ENCODE results near the gene RAI1.

RAI1 gene

GRCh38 chr17:17790637-17791464 lies 109.6 kb downstream of the RAI1 start:
- no peak for TF ChIP-seq FOXP2 (optimal IDR thresholded peaks at IDR 0.05; ENCODE audit: borderline replicate concordance, extremely low read depth, extremely low read length, insufficient read depth)
- no peak for TF ChIP-seq SIN3A (IDR thresholded peaks at IDR 0.05; ENCODE audit: borderline replicate concordance, insufficient read depth, low read length)
- TF ChIP-seq POLR2AphosphoS5 (IDR thresholded peaks at IDR 0.05; ENCODE audit: low read depth, low read length): no peak
- TF ChIP-seq REST (IDR thresholded peaks at IDR 0.05; ENCODE audit: insufficient read depth in 1 of 2, low read depth in 2 of 2, low read length in 2 of 2): no peak
- TF ChIP-seq TAF1 (IDR thresholded peaks at IDR 0.05; ENCODE audit: borderline replicate concordance, insufficient read depth, low read length): no peak

- TF ChIP-seq SIN3A (IDR thresholded peaks at IDR 0.05; ENCODE audit: borderline replicate concordance, insufficient read depth, low read length): no peak
- TF ChIP-seq TAF1 (IDR thresholded peaks at IDR 0.05; ENCODE audit: borderline replicate concordance, insufficient read depth, low read length): no peak
- TF ChIP-seq REST (IDR thresholded peaks at IDR 0.05; ENCODE audit: insufficient read depth in 1 of 2, low read depth in 2 of 2, low read length in 2 of 2): no peak
- TF ChIP-seq POLR2AphosphoS5 (IDR thresholded peaks at IDR 0.05; ENCODE audit: low read depth, low read length): no peak
- TF ChIP-seq FOXP2 (optimal IDR thresholded peaks at IDR 0.05; ENCODE audit: borderline replicate concordance, extremely low read depth, extremely low read length, insufficient read depth): no peak
Observed at GRCh38 chr17:17792037-17792550, 110.8 kb downstream of the RAI1 start.

GRCh38 chr17:17792551-17793377 lies 111.5 kb downstream of the RAI1 start:
- TF ChIP-seq POLR2AphosphoS5 (IDR thresholded peaks at IDR 0.05; ENCODE audit: low read depth, low read length): no peak
- no peak for TF ChIP-seq TAF1 (IDR thresholded peaks at IDR 0.05; ENCODE audit: borderline replicate concordance, insufficient read depth, low read length)
- no peak for TF ChIP-seq REST (IDR thresholded peaks at IDR 0.05; ENCODE audit: insufficient read depth in 1 of 2, low read depth in 2 of 2, low read length in 2 of 2)
- no peak for TF ChIP-seq FOXP2 (optimal IDR thresholded peaks at IDR 0.05; ENCODE audit: borderline replicate concordance, extremely low read depth, extremely low read length, insufficient read depth)
- no peak for TF ChIP-seq SIN3A (IDR thresholded peaks at IDR 0.05; ENCODE audit: borderline replicate concordance, insufficient read depth, low read length)

GRCh38 chr17:17793378-17794214 lies 112.3 kb downstream of the RAI1 start:
- TF ChIP-seq TAF1 (IDR thresholded peaks at IDR 0.05; ENCODE audit: borderline replicate concordance, insufficient read depth, low read length) (no peak), REST (IDR thresholded peaks at IDR 0.05; ENCODE audit: insufficient read depth in 1 of 2, low read depth in 2 of 2, low read length in 2 of 2) (no peak), FOXP2 (optimal IDR thresholded peaks at IDR 0.05; ENCODE audit: borderline replicate concordance, extremely low read depth, extremely low read length, insufficient read depth) (no peak), SIN3A (IDR thresholded peaks at IDR 0.05; ENCODE audit: borderline replicate concordance, insufficient read depth, low read length) (no peak), POLR2AphosphoS5 (IDR thresholded peaks at IDR 0.05; ENCODE audit: low read depth, low read length) (no peak)

Data from PFSK-1 (cell line).